H9 (cell line): ENCODE measurements around the gene TPD52L1. TPM values are rescaled to one million over a fixed set of nuclear protein-coding genes. Genes with fewer than 3 reads are reported as not detected.

Experiments
- DNase-seq: peaks from one replicate; pipeline ENCODE4 v3.0.0-alpha.2; 2017
- H2AFZ ChIP-seq: one replicate; pipeline ENCODE4 v1.6.1; 2013; ENCODE audit warnings: mild to moderate bottlenecking, low read length, control low read depth, moderate library complexity
- H2AK5ac ChIP-seq: 2 replicates; pipeline ENCODE4 v1.6.1; 2013; ENCODE audit warnings: low read length, control low read depth, mixed read lengths; ENCODE audit not compliant: insufficient read length
- H2BK120ac ChIP-seq: one replicate; pipeline ENCODE4 v1.6.1; 2013; ENCODE audit warnings: low read depth, mild to moderate bottlenecking, low read length, control low read depth, inconsistent platforms; ENCODE audit not compliant: poor library complexity, severe bottlenecking
- H2BK12ac ChIP-seq: 2 replicates; pipeline ENCODE4 v1.6.1; 2013; ENCODE audit warnings: low read length, control low read depth, mixed read lengths, low read depth; ENCODE audit not compliant: insufficient read length
- H2BK15ac ChIP-seq: 2 replicates; pipeline ENCODE4 v1.6.1; 2013; ENCODE audit warnings: low read depth, low read length, control low read depth
- H2BK20ac ChIP-seq: one replicate; pipeline ENCODE4 v1.6.1; 2013; ENCODE audit warnings: low read depth, mild to moderate bottlenecking, low read length, control low read depth, inconsistent platforms; ENCODE audit not compliant: poor library complexity, severe bottlenecking
- H2BK5ac ChIP-seq: 2 replicates; pipeline ENCODE4 v1.6.1; 2013; ENCODE audit warnings: low read length, control low read depth, mixed read lengths; ENCODE audit not compliant: insufficient read length
- H3K14ac ChIP-seq: 2 replicates; pipeline ENCODE4 v1.6.1; 2013; ENCODE audit warnings: low read length, control low read depth; ENCODE audit not compliant: insufficient read depth
- H3K18ac ChIP-seq: 2 replicates; pipeline ENCODE4 v1.6.1; 2013; ENCODE audit warnings: low read depth, mild to moderate bottlenecking, mixed read lengths, low read length, control low read depth; ENCODE audit not compliant: insufficient read length
- H3K23ac ChIP-seq: 2 replicates; pipeline ENCODE4 v1.6.1; 2013; ENCODE audit warnings: low read length, control low read depth, mixed read lengths, low read depth; ENCODE audit not compliant: insufficient read length
- H3K23me2 ChIP-seq: 2 replicates; pipeline ENCODE4 v1.6.1; 2013; ENCODE audit warnings: low read depth, mild to moderate bottlenecking, mixed read lengths, low read length, control low read depth; ENCODE audit not compliant: insufficient read length, poor library complexity, severe bottlenecking
- H3K27ac ChIP-seq: 2 replicates; pipeline ENCODE4 v1.5.1; 2013; ENCODE audit warnings: low read length, control low read depth, mixed read lengths, low read depth; ENCODE audit not compliant: insufficient read length
- H3K27me3 ChIP-seq: 2 replicates; pipeline ENCODE4 v1.6.1; 2013; ENCODE audit warnings: low read length, control low read depth, inconsistent platforms; ENCODE audit not compliant: insufficient read depth
- H3K4ac ChIP-seq: 2 replicates; pipeline ENCODE4 v1.6.1; 2013; ENCODE audit warnings: low read depth, mild to moderate bottlenecking, control low read depth, inconsistent platforms, low read length, moderate library complexity
- H3K4me1 ChIP-seq: 2 replicates; pipeline ENCODE4 v1.6.1; 2013; ENCODE audit warnings: low read length, control low read depth, inconsistent platforms; ENCODE audit not compliant: insufficient read depth
- H3K4me2 ChIP-seq: 2 replicates; pipeline ENCODE4 v1.6.1; 2013; ENCODE audit warnings: low read length, control low read depth, mixed read lengths; ENCODE audit not compliant: insufficient read length, insufficient read depth
- H3K56ac ChIP-seq: 2 replicates; pipeline ENCODE4 v1.6.1; 2013; ENCODE audit warnings: low read depth, mild to moderate bottlenecking, mixed read lengths, low read length, control low read depth; ENCODE audit not compliant: insufficient read length
- H3K79me1 ChIP-seq: 2 replicates; pipeline ENCODE4 v1.6.1; 2013; ENCODE audit warnings: low read depth, mild to moderate bottlenecking, moderate library complexity, low read length, control low read depth, inconsistent platforms; ENCODE audit not compliant: insufficient read depth, poor library complexity, severe bottlenecking
- H3K79me2 ChIP-seq: 2 replicates; pipeline ENCODE4 v1.6.1; 2013; ENCODE audit warnings: low read length, control low read depth, inconsistent platforms; ENCODE audit not compliant: insufficient read depth
- H3K9ac ChIP-seq: 2 replicates; pipeline ENCODE4 v1.6.1; 2013; ENCODE audit warnings: low read length, control low read depth, mixed read lengths; ENCODE audit not compliant: insufficient read length; ENCODE audit errors: extremely low read depth
- H3K9me3 ChIP-seq: one replicate; pipeline ENCODE4 v1.6.1; 2013; ENCODE audit warnings: low read depth, low read length, inconsistent platforms; ENCODE audit not compliant: control insufficient read depth
- H3T11ph ChIP-seq: one replicate; pipeline ENCODE4 v1.6.1; 2013; ENCODE audit warnings: mild to moderate bottlenecking, low read length, control low read depth, inconsistent platforms
- H4K20me1 ChIP-seq: one replicate; pipeline ENCODE4 v1.6.1; 2013; ENCODE audit not compliant: control insufficient read depth, insufficient read length, insufficient read depth
- H4K5ac ChIP-seq: 2 replicates; pipeline ENCODE4 v1.6.1; 2013; ENCODE audit warnings: low read depth, mild to moderate bottlenecking, mixed read lengths, low read length, control low read depth; ENCODE audit not compliant: insufficient read length
- H4K8ac ChIP-seq: replicated peaks from 2 replicates; pipeline ENCODE4 v1.6.1; 2013; ENCODE audit warnings: low read length, control low read depth, mixed read lengths, low read depth; ENCODE audit not compliant: insufficient read length
- H4K91ac ChIP-seq: 2 replicates; pipeline ENCODE4 v1.6.1; 2013; ENCODE audit warnings: low read depth, mild to moderate bottlenecking, moderate library complexity, mixed read lengths, low read length, control low read depth; ENCODE audit not compliant: insufficient read length
- H3K27ac Mint-ChIP-seq, 3 experiments: 2 replicates in 2 of 3; 3 replicates in 1 of 3; pipeline ENCODE4 v1.8.0; 2020 to 2021; ENCODE audit warnings: mixed read lengths in 3 of 3, mild to moderate bottlenecking in 1 of 3, moderate library complexity in 1 of 3
- H3K27me3 Mint-ChIP-seq: 2 replicates; pipeline ENCODE4 v1.8.0; 2021; ENCODE audit warnings: low read depth, mild to moderate bottlenecking, moderate library complexity, mixed read lengths
- H3K36me3 Mint-ChIP-seq, 3 experiments: 2 replicates in 2 of 3; 3 replicates in 1 of 3; pipeline ENCODE4 v1.8.0; 2020 to 2021; ENCODE audit warnings: low read depth in 3 of 3, mixed read lengths in 3 of 3; ENCODE audit not compliant: insufficient read depth in 1 of 3
- H3K4me1 Mint-ChIP-seq, 2 experiments: 2 replicates each; pipeline ENCODE4 v1.8.0; 2020; ENCODE audit warnings: mixed read lengths in 2 of 2
- H3K4me3 Mint-ChIP-seq, 2 experiments: 2 replicates in 1 of 2; 3 replicates in 1 of 2; pipeline ENCODE4 v1.8.0; 2020 to 2021; ENCODE audit warnings: mild to moderate bottlenecking in 2 of 2, mixed read lengths in 2 of 2, moderate library complexity in 1 of 2
- H3K9me3 Mint-ChIP-seq, 2 experiments: 2 replicates in 1 of 2; 3 replicates in 1 of 2; pipeline ENCODE4 v1.8.0; 2020; ENCODE audit warnings: mild to moderate bottlenecking in 2 of 2, mixed read lengths in 2 of 2, moderate library complexity in 1 of 2
- whole genome bisulfite sequencing: extraction: QIAGEN DNeasy Blood & Tissue Kit; methylation state at CpG from one replicate; pipeline ENCODE4 v1.1.7; 2013; ENCODE audit warnings: missing lambda C conversion rate, low lambda C conversion rate, mixed read lengths; ENCODE audit not compliant: insufficient read length; ENCODE audit errors: extremely low coverage; 5-methylcytosine and 5-hydroxymethylcytosine counted together
- total RNA-seq: library from RNA; stranded (reverse); gene quantifications from 2 replicates; pipeline ENCODE4 v1.2.1, GENCODE V29; 2021
- TF ChIP-seq, protein P1 (sequence below): fragments of 200-600 bp; sonication (generic); conservative IDR thresholded peaks from 3 replicates; pipeline ENCODE4 v1.8.0; 2021; ENCODE audit warnings: antibody characterized with exemption, mild to moderate bottlenecking

The TPD52L1 gene
- total RNA-seq, 1 experiment from 2014 or later = 6.6 TPM

- Histone ChIP-seq H3K27ac (no peak overlapping the region), H2BK120ac (no peak overlapping the region), H4K20me1 (no peaks in the 10 kb centered on the region), H2BK20ac (no peak overlapping the region), H3K14ac (no peak overlapping the region), H2AFZ (no peak overlapping the region), H3K79me2 (no peaks in the 10 kb centered on the region), H3K23ac (no peak overlapping the region), H3K23me2 (no peaks in the 10 kb centered on the region), H3K9ac (no peak overlapping the region), H3K9me3 (no peaks in the 10 kb centered on the region), H4K5ac (no peak overlapping the region), H3T11ph (no peak overlapping the region), H3K4me1 (no peaks in the 10 kb centered on the region), H3K27me3 (no peaks in the 10 kb centered on the region), H3K18ac (no peak overlapping the region), H2AK5ac (no peak overlapping the region), H2BK12ac (no peak overlapping the region), H3K79me1 (no peaks in the 10 kb centered on the region), H4K91ac (no peak overlapping the region), H3K4me2 (no peak overlapping the region), H2BK5ac (no peak overlapping the region), H3K4ac (no peak overlapping the region), H2BK15ac (no peak overlapping the region), H4K8ac (no peak overlapping the region), H3K56ac (no peak overlapping the region)
- no peaks in the 10 kb centered on the region for H3K36me3 Mint-ChIP-seq
- peaks cover 0 to 3% of the 10 kb centered on the region in 2 experiments; a peak in 2 of 5 replicates for H3K9me3 Mint-ChIP-seq
- peaks cover 0 to 2% of the 10 kb centered on the region in 2 experiments; a peak in 2 of 4 replicates for H3K4me1 Mint-ChIP-seq
- H3K27ac Mint-ChIP-seq = no peak overlapping the region
- WGBS = no CpG with 5 or more reads among the region's 3 CpGs
- DNase-seq = no peak
- no peaks in the 10 kb centered on the region for H3K27me3 Mint-ChIP-seq
- TF ChIP-seq, protein P1, sequence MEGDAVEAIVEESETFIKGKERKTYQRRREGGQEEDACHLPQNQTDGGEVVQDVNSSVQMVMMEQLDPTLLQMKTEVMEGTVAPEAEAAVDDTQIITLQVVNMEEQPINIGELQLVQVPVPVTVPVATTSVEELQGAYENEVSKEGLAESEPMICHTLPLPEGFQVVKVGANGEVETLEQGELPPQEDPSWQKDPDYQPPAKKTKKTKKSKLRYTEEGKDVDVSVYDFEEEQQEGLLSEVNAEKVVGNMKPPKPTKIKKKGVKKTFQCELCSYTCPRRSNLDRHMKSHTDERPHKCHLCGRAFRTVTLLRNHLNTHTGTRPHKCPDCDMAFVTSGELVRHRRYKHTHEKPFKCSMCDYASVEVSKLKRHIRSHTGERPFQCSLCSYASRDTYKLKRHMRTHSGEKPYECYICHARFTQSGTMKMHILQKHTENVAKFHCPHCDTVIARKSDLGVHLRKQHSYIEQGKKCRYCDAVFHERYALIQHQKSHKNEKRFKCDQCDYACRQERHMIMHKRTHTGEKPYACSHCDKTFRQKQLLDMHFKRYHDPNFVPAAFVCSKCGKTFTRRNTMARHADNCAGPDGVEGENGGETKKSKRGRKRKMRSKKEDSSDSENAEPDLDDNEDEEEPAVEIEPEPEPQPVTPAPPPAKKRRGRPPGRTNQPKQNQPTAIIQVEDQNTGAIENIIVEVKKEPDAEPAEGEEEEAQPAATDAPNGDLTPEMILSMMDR = no peak
- H3K4me3 Mint-ChIP-seq = no peak overlapping the region
These were observed 15.9 kb downstream of the TPD52L1 start for GRCh38 chr6:125169522-125169921.
